ENCODE measurements around the gene ARHGAP24.
A peak's percentile ranks its signal among the peaks of the same experiment; 100 is the strongest.
"Not testable (repeated sequence)": the region's sequence is repeated elsewhere in the genome, so short reads cannot be mapped to it uniquely, and the experiment has no call there.

ARHGAP24 gene

GRCh38 chr4:85837439-85837733, 362.4 kb downstream of the ARHGAP24 start:
- Histone ChIP-seq H3K27me3 (ENCODE audit: control insufficient read depth, insufficient read depth, low read length) (no peaks in the 10 kb centered on the region), H3K27ac (ENCODE audit: low read depth, low read length) (no peak overlapping the region), H3K4me1 (ENCODE audit: control insufficient read depth, insufficient read depth, low read length) (peaks cover 5% of the 10 kb centered on the region), H3K4me3 (ENCODE audit: low read length) (no peak overlapping the region), H3K9ac (ENCODE audit: low read length) (no peak overlapping the region), H3K36me3 (ENCODE audit: control insufficient read depth, insufficient read depth, low read length) (no peaks in the 10 kb centered on the region)

GRCh38 chr4:85839981-85840451, 365.1 kb downstream of the ARHGAP24 start:
- not testable (repeated sequence) for H3K9ac ChIP-seq (ENCODE audit: low read length); H3K27me3 ChIP-seq (ENCODE audit: control insufficient read depth, insufficient read depth, low read length); H3K36me3 ChIP-seq (ENCODE audit: control insufficient read depth, insufficient read depth, low read length); H3K4me1 ChIP-seq (ENCODE audit: control insufficient read depth, insufficient read depth, low read length); H3K27ac ChIP-seq (ENCODE audit: low read depth, low read length); H3K4me3 ChIP-seq (ENCODE audit: low read length)

- no peak overlapping the region for H3K9ac ChIP-seq (ENCODE audit: low read length)
- H3K27ac ChIP-seq (ENCODE audit: low read depth, low read length): peak overlapping the region; percentile 45
These were observed 367.6 kb downstream of the ARHGAP24 start for GRCh38 chr4:85842540-85842939.

GRCh38 chr4:85853740-85854139, 378.8 kb downstream of the ARHGAP24 start:
- not testable (repeated sequence) for H3K4me3 ChIP-seq (ENCODE audit: low read length); H3K27me3 ChIP-seq (ENCODE audit: control insufficient read depth, insufficient read depth, low read length); H3K4me1 ChIP-seq (ENCODE audit: control insufficient read depth, insufficient read depth, low read length); H3K9ac ChIP-seq (ENCODE audit: low read length); H3K36me3 ChIP-seq (ENCODE audit: control insufficient read depth, insufficient read depth, low read length); H3K27ac ChIP-seq (ENCODE audit: low read depth, low read length)

More at GRCh38 chr4:85842540-85842939, 367.6 kb downstream of the ARHGAP24 start:
- Histone ChIP-seq H3K4me3 (ENCODE audit: low read length) (no peak overlapping the region), H3K27me3 (ENCODE audit: control insufficient read depth, insufficient read depth, low read length) (no peaks in the 10 kb centered on the region), H3K4me1 (ENCODE audit: control insufficient read depth, insufficient read depth, low read length) (peaks cover 7% of the 10 kb centered on the region), H3K36me3 (ENCODE audit: control insufficient read depth, insufficient read depth, low read length) (no peaks in the 10 kb centered on the region)

GRCh38 chr4:85854546-85854945, 379.6 kb downstream of the ARHGAP24 start:
- no peak overlapping the region for H3K27ac ChIP-seq (ENCODE audit: low read depth, low read length)
- H3K27me3 ChIP-seq (ENCODE audit: control insufficient read depth, insufficient read depth, low read length): no peaks in the 10 kb centered on the region
- no peaks in the 10 kb centered on the region for H3K36me3 ChIP-seq (ENCODE audit: control insufficient read depth, insufficient read depth, low read length)
- H3K4me1 ChIP-seq (ENCODE audit: control insufficient read depth, insufficient read depth, low read length): no peaks in the 10 kb centered on the region
- no peak overlapping the region for H3K9ac ChIP-seq (ENCODE audit: low read length)
- no peak overlapping the region for H3K4me3 ChIP-seq (ENCODE audit: low read length)

- H3K27ac ChIP-seq (ENCODE audit: low read depth, low read length): no peak overlapping the region
- H3K4me1 ChIP-seq (ENCODE audit: control insufficient read depth, insufficient read depth, low read length): no peaks in the 10 kb centered on the region
- H3K9ac ChIP-seq (ENCODE audit: low read length): no peak overlapping the region
- no peak overlapping the region for H3K4me3 ChIP-seq (ENCODE audit: low read length)
- no peaks in the 10 kb centered on the region for H3K27me3 ChIP-seq (ENCODE audit: control insufficient read depth, insufficient read depth, low read length)
- H3K36me3 ChIP-seq (ENCODE audit: control insufficient read depth, insufficient read depth, low read length): no peaks in the 10 kb centered on the region
These were observed 385.3 kb downstream of the ARHGAP24 start for GRCh38 chr4:85860066-85860740.

- Histone ChIP-seq H3K27ac (ENCODE audit: low read depth, low read length) (no peak overlapping the region), H3K4me3 (ENCODE audit: low read length) (no peak overlapping the region), H3K9ac (ENCODE audit: low read length) (no peak overlapping the region), H3K36me3 (ENCODE audit: control insufficient read depth, insufficient read depth, low read length) (no peaks in the 10 kb centered on the region), H3K4me1 (ENCODE audit: control insufficient read depth, insufficient read depth, low read length) (no peaks in the 10 kb centered on the region), H3K27me3 (ENCODE audit: control insufficient read depth, insufficient read depth, low read length) (no peaks in the 10 kb centered on the region)
These were observed 386.3 kb downstream of the ARHGAP24 start for GRCh38 chr4:85861064-85861765.

GRCh38 chr4:85862896-85863295, 387.9 kb downstream of the ARHGAP24 start:
- Histone ChIP-seq H3K9ac (ENCODE audit: low read length) (no peak overlapping the region), H3K27ac (ENCODE audit: low read depth, low read length) (no peak overlapping the region), H3K36me3 (ENCODE audit: control insufficient read depth, insufficient read depth, low read length) (no peaks in the 10 kb centered on the region), H3K4me3 (ENCODE audit: low read length) (no peak overlapping the region), H3K4me1 (ENCODE audit: control insufficient read depth, insufficient read depth, low read length) (peaks cover 6% of the 10 kb centered on the region), H3K27me3 (ENCODE audit: control insufficient read depth, insufficient read depth, low read length) (no peaks in the 10 kb centered on the region)

GRCh38 chr4:85864259-85865205, 389.6 kb downstream of the ARHGAP24 start:
- Histone ChIP-seq H3K4me1 (ENCODE audit: control insufficient read depth, insufficient read depth, low read length) (peaks cover 6% of the 10 kb centered on the region), H3K9ac (ENCODE audit: low read length) (no peak overlapping the region), H3K36me3 (ENCODE audit: control insufficient read depth, insufficient read depth, low read length) (no peaks in the 10 kb centered on the region), H3K4me3 (ENCODE audit: low read length) (no peak overlapping the region), H3K27me3 (ENCODE audit: control insufficient read depth, insufficient read depth, low read length) (no peaks in the 10 kb centered on the region), H3K27ac (ENCODE audit: low read depth, low read length) (no peak overlapping the region)

GRCh38 chr4:85865256-85865655, 390.3 kb downstream of the ARHGAP24 start:
- no peak overlapping the region for H3K27ac ChIP-seq (ENCODE audit: low read depth, low read length)
- H3K4me3 ChIP-seq (ENCODE audit: low read length): no peak overlapping the region
- H3K4me1 ChIP-seq (ENCODE audit: control insufficient read depth, insufficient read depth, low read length): peaks cover 6% of the 10 kb centered on the region
- H3K9ac ChIP-seq (ENCODE audit: low read length): no peak overlapping the region
- H3K27me3 ChIP-seq (ENCODE audit: control insufficient read depth, insufficient read depth, low read length): no peaks in the 10 kb centered on the region
- H3K36me3 ChIP-seq (ENCODE audit: control insufficient read depth, insufficient read depth, low read length): no peaks in the 10 kb centered on the region

- Histone ChIP-seq H3K9ac (ENCODE audit: low read length) (no peak overlapping the region), H3K36me3 (ENCODE audit: control insufficient read depth, insufficient read depth, low read length) (no peaks in the 10 kb centered on the region), H3K27ac (ENCODE audit: low read depth, low read length) (no peak overlapping the region), H3K27me3 (ENCODE audit: control insufficient read depth, insufficient read depth, low read length) (no peaks in the 10 kb centered on the region), H3K4me1 (ENCODE audit: control insufficient read depth, insufficient read depth, low read length) (peaks cover 6% of the 10 kb centered on the region), H3K4me3 (ENCODE audit: low read length) (no peak overlapping the region)
These were observed 391.6 kb downstream of the ARHGAP24 start for GRCh38 chr4:85866508-85866907.

- Histone ChIP-seq H3K4me3 (ENCODE audit: low read length) (no peak overlapping the region), H3K9ac (ENCODE audit: low read length) (no peak overlapping the region), H3K36me3 (ENCODE audit: control insufficient read depth, insufficient read depth, low read length) (no peaks in the 10 kb centered on the region), H3K27ac (ENCODE audit: low read depth, low read length) (no peak overlapping the region), H3K4me1 (ENCODE audit: control insufficient read depth, insufficient read depth, low read length) (peaks cover 6% of the 10 kb centered on the region), H3K27me3 (ENCODE audit: control insufficient read depth, insufficient read depth, low read length) (no peaks in the 10 kb centered on the region)
These were observed 392.3 kb downstream of the ARHGAP24 start for GRCh38 chr4:85867271-85867670.

All from rectal smooth muscle tissue (tissue), 1 donor.